GM12878 (cell line): ENCODE results near the gene TBC1D10B. TPM values are rescaled to one million over a fixed set of nuclear protein-coding genes. Genes with fewer than 3 reads are reported as not detected.

Source experiments
- ATF2 ChIP-seq: IDR thresholded peaks from 2 replicates; pipeline ENCODE4 v1.6.1; 2012; ENCODE audit warnings: low read length, inconsistent platforms
- CREB1 ChIP-seq: IDR thresholded peaks from 2 replicates; pipeline ENCODE4 v1.6.1; 2012; ENCODE audit warnings: low read depth, mild to moderate bottlenecking, inconsistent platforms
- CREM ChIP-seq: IDR thresholded peaks from 2 replicates; pipeline ENCODE4 v1.6.1; 2014; ENCODE audit warnings: antibody characterized with exemption, low read depth
- CTCF ChIP-seq, 3 experiments: IDR thresholded peaks in 2 of 3; conservative IDR thresholded peaks in 1 of 3; 2 replicates each; pipeline ENCODE4 v1.5.1; 2011; ENCODE audit warnings: low read depth in 3 of 3, low read length in 3 of 3, mild to moderate bottlenecking in 3 of 3, control low read depth in 2 of 3, moderate library complexity in 2 of 3, inconsistent platforms in 1 of 3, mixed read lengths in 1 of 3; ENCODE audit not compliant: control insufficient read depth in 2 of 3, insufficient read depth in 1 of 3; ENCODE audit errors: extremely low read depth in 1 of 3
- KAT2A ChIP-seq: conservative IDR thresholded peaks from 2 replicates; pipeline ENCODE4 v1.6.1; 2011; ENCODE audit warnings: low read depth, low read length; ENCODE audit not compliant: control insufficient read depth
- MAX ChIP-seq: IDR thresholded peaks from 2 replicates; pipeline ENCODE4 v1.6.1; 2012; ENCODE audit warnings: low read depth, low read length, improper control_type of control experiment
- MXI1 ChIP-seq: fragments of 150-350 bp; IDR thresholded peaks from 2 replicates; pipeline ENCODE4 v1.6.1; 2011; ENCODE audit warnings: low read depth, mild to moderate bottlenecking, inconsistent platforms, low read length, improper control_type of control experiment
- NFIC ChIP-seq: IDR thresholded peaks from 2 replicates; pipeline ENCODE4 v1.6.1; 2012; ENCODE audit warnings: low read depth, mild to moderate bottlenecking, inconsistent platforms, low read length, moderate library complexity
- NFYB ChIP-seq: IDR thresholded peaks from 2 replicates; pipeline ENCODE4 v1.6.1; 2011; ENCODE audit warnings: low read depth, mild to moderate bottlenecking, low read length, improper control_type of control experiment, moderate library complexity; ENCODE audit not compliant: insufficient read depth
- PKNOX1 ChIP-seq: fragments of 450-650 bp; IDR thresholded peaks from 2 replicates; pipeline ENCODE4 v1.6.1; 2016; ENCODE audit warnings: mild to moderate bottlenecking
- SMAD5 ChIP-seq: IDR thresholded peaks from 2 replicates; pipeline ENCODE4 v1.6.1; 2016; ENCODE audit warnings: antibody characterized with exemption, low read depth
- SP1 ChIP-seq: IDR thresholded peaks from one replicate; pipeline ENCODE4 v1.6.1; 2011; ENCODE audit warnings: low read depth, low read length
- SRF ChIP-seq, 2 experiments: IDR thresholded peaks; 2 replicates each; pipeline ENCODE4 v1.6.1; 2011; ENCODE audit warnings: low read depth in 2 of 2, low read length in 2 of 2, mild to moderate bottlenecking in 1 of 2, moderate library complexity in 1 of 2
- SUZ12 ChIP-seq: fragments of 200-600 bp; sonication (generic); IDR thresholded peaks from one replicate; pipeline ENCODE4 v1.6.1; 2018; ENCODE audit warnings: antibody characterized with exemption, mild to moderate bottlenecking; ENCODE audit not compliant: unreplicated experiment
- WRNIP1 ChIP-seq: IDR thresholded peaks from 2 replicates; pipeline ENCODE4 v1.6.1; 2011; ENCODE audit warnings: low read depth, low read length, improper control_type of control experiment, borderline replicate concordance
- ZBTB40 ChIP-seq: fragments of 450-650 bp; IDR thresholded peaks from 2 replicates; pipeline ENCODE4 v1.6.1; 2016; ENCODE audit warnings: mild to moderate bottlenecking, moderate library complexity, borderline replicate concordance
- ZNF207 ChIP-seq: fragments of 450-650 bp; IDR thresholded peaks from 2 replicates; pipeline ENCODE4 v1.6.1; 2014; ENCODE audit warnings: antibody characterized with exemption, mild to moderate bottlenecking, borderline replicate concordance
- ZSCAN29 ChIP-seq: fragments of 450-650 bp; IDR thresholded peaks from 2 replicates; pipeline ENCODE4 v1.6.1; 2017; ENCODE audit warnings: mild to moderate bottlenecking, moderate library complexity
- polyA plus RNA-seq, 11 experiments: library from polyadenylated mRNA; depleted of rRNA in 4 of 11; unstranded in 6 of 11; stranded (reverse) in 5 of 11; fragments of >200 nt; fragmentation: Nextera tagmentation in 4 of 11; fragmentation: Illumina TruSeq in 1 of 11; extraction: Ambion mirVana in 4 of 11; extraction: Trizol in 1 of 11; gene quantifications; 1 replicate in 1 of 11; 2 replicates in 10 of 11; pipeline versions ENCODE4 v1.2.1 to v1.2.3, GENCODE V29; 2011 to 2016; ENCODE audit warnings: inconsistent platforms in 2 of 11, missing spikeins in 2 of 11, low read depth in 1 of 11
- total RNA-seq, 4 experiments: library from RNA; depleted of rRNA in 3 of 4; stranded (reverse); fragments of >200 nt in 3 of 4; fragmentation: Illumina TruSeq in 1 of 4; extraction: Trizol in 1 of 4; gene quantifications; 2 replicates each; pipeline versions ENCODE4 v1.2.1 to v1.2.3, GENCODE V29; 2013 to 2021

The TBC1D10B gene
- total and polyA plus RNA-seq, 10 of the 15 experiments (the other 5 are each of a cell fraction or from before 2014, with no cell fraction given) = 2.2 to 51.2 (median 11.6) TPM

GRCh38 chr16:30378236-30379157, 8.2 kb upstream of the TBC1D10B start (continued):
- TF ChIP-seq ATF2 (no peak), CTCF (IDR thresholded peaks at IDR 0.05 in 2 of 3, conservative IDR thresholded peaks at IDR 0.05 in 1 of 3; ENCODE audit: control insufficient read depth in 2 of 3, extremely low read depth in 1 of 3, insufficient read depth in 1 of 3, low read depth in 3 of 3, low read length in 3 of 3) (peak in 1 of 3 experiments; percentile 19; a peak in 1 of 6 replicates), KAT2A (no peak), SRF (IDR thresholded peaks at IDR 0.05; ENCODE audit: low read depth in 2 of 2, low read length in 2 of 2) (no peak), PKNOX1 (peak; percentile 23; the same call in 1 of the 2 replicates), CREB1 (0 out of 2 replicates have a peak, but pooled peaks have one; percentile 6), WRNIP1 (no peak), ZSCAN29 (no peak), ZNF207 (peak; percentile 81; the same call in 1 of the 2 replicates), ZBTB40 (no peak; the same call in 1 of the 2 replicates), NFIC (no peak), CREM (no peak; the same call in 1 of the 2 replicates), SUZ12 (no peak), NFYB (0 out of 2 replicates have a peak, but pooled peaks have one; percentile 43), MXI1 (peak; percentile 79), SP1 (peak; percentile 47), MAX (0 out of 2 replicates have a peak, but pooled peaks have one; percentile 15), SMAD5 (no peak)
